ENCODE results near the gene SCD. TPM values are rescaled to one million over a fixed set of nuclear protein-coding genes. Genes with fewer than 3 reads are reported as not detected.

SCD gene
- total and polyA plus RNA-seq, 9 of the 15 experiments (the other 6 are each of a cell fraction or from before 2014, with no cell fraction given) = 114 to 486 (median 188) TPM

DNA sequence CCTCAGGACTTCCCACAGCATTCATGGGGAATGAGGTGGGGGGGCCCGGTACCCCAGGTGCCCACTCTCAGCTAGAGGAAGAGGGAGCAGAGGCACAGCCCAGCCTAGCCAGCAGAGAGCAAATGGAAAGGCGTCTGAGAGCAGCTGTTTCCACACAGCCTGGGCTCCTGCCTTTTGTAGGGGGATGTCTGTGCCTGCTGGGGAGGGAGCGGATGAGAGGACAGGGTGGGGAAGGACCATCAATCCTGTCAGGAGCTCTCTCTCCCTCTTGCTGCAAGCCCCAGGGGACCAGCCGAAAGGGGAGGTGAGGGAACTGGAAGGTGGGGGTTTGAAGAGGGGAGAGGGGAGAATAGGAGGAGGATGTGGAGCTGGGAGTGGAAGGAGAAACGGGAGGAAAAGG lies 17.0 kb upstream of the SCD start, which contains the start of gene PKD2L1 (continued):
- TF ChIP-seq, protein P1, sequence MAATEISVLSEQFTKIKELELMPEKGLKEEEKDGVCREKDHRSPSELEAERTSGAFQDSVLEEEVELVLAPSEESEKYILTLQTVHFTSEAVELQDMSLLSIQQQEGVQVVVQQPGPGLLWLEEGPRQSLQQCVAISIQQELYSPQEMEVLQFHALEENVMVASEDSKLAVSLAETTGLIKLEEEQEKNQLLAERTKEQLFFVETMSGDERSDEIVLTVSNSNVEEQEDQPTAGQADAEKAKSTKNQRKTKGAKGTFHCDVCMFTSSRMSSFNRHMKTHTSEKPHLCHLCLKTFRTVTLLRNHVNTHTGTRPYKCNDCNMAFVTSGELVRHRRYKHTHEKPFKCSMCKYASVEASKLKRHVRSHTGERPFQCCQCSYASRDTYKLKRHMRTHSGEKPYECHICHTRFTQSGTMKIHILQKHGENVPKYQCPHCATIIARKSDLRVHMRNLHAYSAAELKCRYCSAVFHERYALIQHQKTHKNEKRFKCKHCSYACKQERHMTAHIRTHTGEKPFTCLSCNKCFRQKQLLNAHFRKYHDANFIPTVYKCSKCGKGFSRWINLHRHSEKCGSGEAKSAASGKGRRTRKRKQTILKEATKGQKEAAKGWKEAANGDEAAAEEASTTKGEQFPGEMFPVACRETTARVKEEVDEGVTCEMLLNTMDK (IDR thresholded peaks at IDR 0.05; ENCODE audit: borderline replicate concordance, insufficient read depth, low read depth, low read length, poor library complexity, severe bottlenecking) = no peak
- TF ChIP-seq, protein P2, sequence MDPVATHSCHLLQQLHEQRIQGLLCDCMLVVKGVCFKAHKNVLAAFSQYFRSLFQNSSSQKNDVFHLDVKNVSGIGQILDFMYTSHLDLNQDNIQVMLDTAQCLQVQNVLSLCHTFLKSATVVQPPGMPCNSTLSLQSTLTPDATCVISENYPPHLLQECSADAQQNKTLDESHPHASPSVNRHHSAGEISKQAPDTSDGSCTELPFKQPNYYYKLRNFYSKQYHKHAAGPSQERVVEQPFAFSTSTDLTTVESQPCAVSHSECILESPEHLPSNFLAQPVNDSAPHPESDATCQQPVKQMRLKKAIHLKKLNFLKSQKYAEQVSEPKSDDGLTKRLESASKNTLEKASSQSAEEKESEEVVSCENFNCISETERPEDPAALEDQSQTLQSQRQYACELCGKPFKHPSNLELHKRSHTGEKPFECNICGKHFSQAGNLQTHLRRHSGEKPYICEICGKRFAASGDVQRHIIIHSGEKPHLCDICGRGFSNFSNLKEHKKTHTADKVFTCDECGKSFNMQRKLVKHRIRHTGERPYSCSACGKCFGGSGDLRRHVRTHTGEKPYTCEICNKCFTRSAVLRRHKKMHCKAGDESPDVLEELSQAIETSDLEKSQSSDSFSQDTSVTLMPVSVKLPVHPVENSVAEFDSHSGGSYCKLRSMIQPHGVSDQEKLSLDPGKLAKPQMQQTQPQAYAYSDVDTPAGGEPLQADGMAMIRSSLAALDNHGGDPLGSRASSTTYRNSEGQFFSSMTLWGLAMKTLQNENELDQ (CRISPR knock-in tag; IDR thresholded peaks at IDR 0.05; ENCODE audit: borderline replicate concordance) = no peak
- TF ChIP-seq BRD9 (IDR thresholded peaks at IDR 0.05; ENCODE audit: low read depth, partially characterized antibody) (no peak), ZEB2 (IDR thresholded peaks at IDR 0.05) (no peak), CBFA2T2 (conservative IDR thresholded peaks at IDR 0.05) (no peak)
- TF ChIP-seq, protein P3, sequence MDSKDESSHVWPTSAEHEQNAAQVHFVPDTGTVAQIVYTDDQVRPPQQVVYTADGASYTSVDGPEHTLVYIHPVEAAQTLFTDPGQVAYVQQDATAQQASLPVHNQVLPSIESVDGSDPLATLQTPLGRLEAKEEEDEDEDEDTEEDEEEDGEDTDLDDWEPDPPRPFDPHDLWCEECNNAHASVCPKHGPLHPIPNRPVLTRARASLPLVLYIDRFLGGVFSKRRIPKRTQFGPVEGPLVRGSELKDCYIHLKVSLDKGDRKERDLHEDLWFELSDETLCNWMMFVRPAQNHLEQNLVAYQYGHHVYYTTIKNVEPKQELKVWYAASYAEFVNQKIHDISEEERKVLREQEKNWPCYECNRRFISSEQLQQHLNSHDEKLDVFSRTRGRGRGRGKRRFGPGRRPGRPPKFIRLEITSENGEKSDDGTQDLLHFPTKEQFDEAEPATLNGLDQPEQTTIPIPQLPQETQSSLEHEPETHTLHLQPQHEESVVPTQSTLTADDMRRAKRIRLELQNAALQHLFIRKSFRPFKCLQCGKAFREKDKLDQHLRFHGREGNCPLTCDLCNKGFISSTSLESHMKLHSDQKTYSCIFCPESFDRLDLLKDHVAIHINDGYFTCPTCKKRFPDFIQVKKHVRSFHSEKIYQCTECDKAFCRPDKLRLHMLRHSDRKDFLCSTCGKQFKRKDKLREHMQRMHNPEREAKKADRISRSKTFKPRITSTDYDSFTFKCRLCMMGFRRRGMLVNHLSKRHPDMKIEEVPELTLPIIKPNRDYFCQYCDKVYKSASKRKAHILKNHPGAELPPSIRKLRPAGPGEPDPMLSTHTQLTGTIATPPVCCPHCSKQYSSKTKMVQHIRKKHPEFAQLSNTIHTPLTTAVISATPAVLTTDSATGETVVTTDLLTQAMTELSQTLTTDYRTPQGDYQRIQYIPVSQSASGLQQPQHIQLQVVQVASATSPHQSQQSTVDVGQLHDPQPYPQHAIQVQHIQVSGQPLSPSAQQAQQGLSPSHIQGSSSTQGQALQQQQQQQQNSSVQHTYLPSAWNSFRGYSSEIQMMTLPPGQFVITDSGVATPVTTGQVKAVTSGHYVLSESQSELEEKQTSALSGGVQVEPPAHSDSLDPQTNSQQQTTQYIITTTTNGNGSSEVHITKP (IDR thresholded peaks at IDR 0.05; ENCODE audit: partially characterized antibody) = no peak
